Esophagus squamous epithelium (tissue), 4 donors: ENCODE data around the gene PRDM5.

Experiments used
- CTCF ChIP-seq, 6 experiments: fragments of 450-650 bp in 4 of 6; fragments of 200-600 bp in 2 of 6; sonication (generic) in 2 of 6; IDR thresholded peaks; one replicate each; pipeline ENCODE4 v1.5.1; 2016 to 2019; ENCODE audit warnings: antibody characterized with exemption in 6 of 6, mild to moderate bottlenecking in 4 of 6, moderate library complexity in 4 of 6
- POLR2A ChIP-seq, 4 donors: fragments of 450-650 bp; IDR thresholded peaks; one replicate each; pipeline ENCODE4 v1.6.1; 2017; ENCODE audit warnings: antibody characterized with exemption in 4 of 4, mild to moderate bottlenecking in 4 of 4, moderate library complexity in 3 of 4

GRCh38 chr4:120916937-120917336, 5.6 kb downstream of the PRDM5 start:
- TF ChIP-seq CTCF (IDR thresholded peaks at IDR 0.05) (no peak), POLR2A (IDR thresholded peaks at IDR 0.05) (no peak)
